K562 (cell line): ENCODE measurements around the gene HPS1.

Experiments
- CBX1 ChIP-seq: sonication (generic); IDR thresholded peaks from 2 replicates; pipeline ENCODE4 v1.6.1; 2016; ENCODE audit warnings: antibody characterized with exemption, low read depth, mild to moderate bottlenecking
- GABPA ChIP-seq: fragments of 200-800 bp; sonication (Bioruptor generic); conservative IDR thresholded peaks from 2 replicates; pipeline ENCODE4 v1.6.1; 2016; ENCODE audit warnings: low read depth, missing genetic modification characterization, missing compliant biosample characterization
- MAFK ChIP-seq: IDR thresholded peaks from 2 replicates; pipeline ENCODE4 v1.6.1; 2011; ENCODE audit warnings: low read length, improper control_type of control experiment
- SMARCB1 ChIP-seq: IDR thresholded peaks from 2 replicates; pipeline ENCODE4 v1.6.1; 2011; ENCODE audit warnings: improper control_type of control experiment, low read depth; ENCODE audit not compliant: insufficient read length
- TCF7 ChIP-seq: sonication (generic); IDR thresholded peaks from 2 replicates; pipeline ENCODE4 v1.6.1; 2016; ENCODE audit warnings: antibody characterized with exemption, borderline replicate concordance
- ZFP36 ChIP-seq: fragments of 150-350 bp; IDR thresholded peaks from 2 replicates; pipeline ENCODE4 v1.6.1; 2018; ENCODE audit warnings: low read length, low read depth; ENCODE audit not compliant: partially characterized antibody
- TF ChIP-seq, protein P1 (sequence below), 2 experiments: fragments of 450-650 bp in 1 of 2; sonication (generic) in 1 of 2; formaldehyde crosslinking in 1 of 2; IDR thresholded peaks; 2 replicates each; pipeline versions ENCODE4 v1.7.1 to v1.9.0; 2016 to 2022; ENCODE audit warnings: inconsistent platforms in 1 of 2, mild to moderate bottlenecking in 1 of 2, missing genetic modification reagents in 1 of 2

DNA sequence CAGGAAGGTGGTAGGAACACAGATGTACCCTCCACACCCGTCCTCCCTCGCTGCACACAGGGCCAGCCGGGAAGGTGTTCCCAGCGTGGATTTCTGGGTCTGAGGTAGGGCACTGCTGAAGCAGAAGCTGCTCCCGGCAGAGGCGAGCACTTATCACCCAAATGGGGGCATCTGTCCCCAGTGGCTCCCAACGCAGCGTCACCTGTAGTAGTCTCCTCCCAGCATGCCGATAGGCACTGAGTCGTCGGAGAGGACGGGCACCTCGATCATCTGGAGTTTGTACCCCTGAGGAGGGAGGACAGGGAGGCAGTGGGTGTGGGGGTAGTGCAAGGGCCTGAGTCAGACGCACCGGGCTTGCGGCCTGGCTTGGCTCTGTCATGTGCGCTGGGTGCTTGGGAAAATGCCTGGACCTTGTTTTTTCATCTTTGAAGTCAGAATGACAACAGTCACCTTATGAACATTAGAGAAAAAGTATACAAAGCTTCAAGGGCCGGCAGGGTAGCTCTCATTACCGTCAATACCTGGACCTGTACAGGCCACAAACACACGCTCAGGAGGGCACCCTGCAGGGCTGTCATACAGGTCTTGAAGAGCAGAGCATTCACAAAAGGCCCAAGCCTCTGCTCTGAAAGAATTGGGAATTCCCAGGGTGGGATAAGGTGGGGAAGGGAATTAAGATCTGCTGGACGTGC, 28.6 kb downstream of the HPS1 start:
- TF ChIP-seq TCF7 (no peak), MAFK (no peak), GABPA (tag) (no peak), CBX1 (no peak), SMARCB1 (no peak), ZFP36 (no peak)
- TF ChIP-seq, protein P1, sequence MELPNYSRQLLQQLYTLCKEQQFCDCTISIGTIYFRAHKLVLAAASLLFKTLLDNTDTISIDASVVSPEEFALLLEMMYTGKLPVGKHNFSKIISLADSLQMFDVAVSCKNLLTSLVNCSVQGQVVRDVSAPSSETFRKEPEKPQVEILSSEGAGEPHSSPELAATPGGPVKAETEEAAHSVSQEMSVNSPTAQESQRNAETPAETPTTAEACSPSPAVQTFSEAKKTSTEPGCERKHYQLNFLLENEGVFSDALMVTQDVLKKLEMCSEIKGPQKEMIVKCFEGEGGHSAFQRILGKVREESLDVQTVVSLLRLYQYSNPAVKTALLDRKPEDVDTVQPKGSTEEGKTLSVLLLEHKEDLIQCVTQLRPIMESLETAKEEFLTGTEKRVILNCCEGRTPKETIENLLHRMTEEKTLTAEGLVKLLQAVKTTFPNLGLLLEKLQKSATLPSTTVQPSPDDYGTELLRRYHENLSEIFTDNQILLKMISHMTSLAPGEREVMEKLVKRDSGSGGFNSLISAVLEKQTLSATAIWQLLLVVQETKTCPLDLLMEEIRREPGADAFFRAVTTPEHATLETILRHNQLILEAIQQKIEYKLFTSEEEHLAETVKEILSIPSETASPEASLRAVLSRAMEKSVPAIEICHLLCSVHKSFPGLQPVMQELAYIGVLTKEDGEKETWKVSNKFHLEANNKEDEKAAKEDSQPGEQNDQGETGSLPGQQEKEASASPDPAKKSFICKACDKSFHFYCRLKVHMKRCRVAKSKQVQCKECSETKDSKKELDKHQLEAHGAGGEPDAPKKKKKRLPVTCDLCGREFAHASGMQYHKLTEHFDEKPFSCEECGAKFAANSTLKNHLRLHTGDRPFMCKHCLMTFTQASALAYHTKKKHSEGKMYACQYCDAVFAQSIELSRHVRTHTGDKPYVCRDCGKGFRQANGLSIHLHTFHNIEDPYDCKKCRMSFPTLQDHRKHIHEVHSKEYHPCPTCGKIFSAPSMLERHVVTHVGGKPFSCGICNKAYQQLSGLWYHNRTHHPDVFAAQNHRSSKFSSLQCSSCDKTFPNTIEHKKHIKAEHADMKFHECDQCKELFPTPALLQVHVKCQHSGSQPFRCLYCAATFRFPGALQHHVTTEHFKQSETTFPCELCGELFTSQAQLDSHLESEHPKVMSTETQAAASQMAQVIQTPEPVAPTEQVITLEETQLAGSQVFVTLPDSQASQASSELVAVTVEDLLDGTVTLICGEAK (IDR thresholded peaks at IDR 0.05), result no peak
- TF ChIP-seq, protein P1 (CRISPR knock-in tag; IDR thresholded peaks at IDR 0.05), result no peak
